SK-N-SH treated with all-trans-retinoic acid at 6 μM for 48 hours (cell line): ENCODE data around the gene IMPG1.
A peak's percentile ranks its signal among the peaks of the same experiment; 100 is the strongest.

Experiments used
- ATAC-seq: fragments of 200-7000 bp; cut with Tn5 transposase; 3 replicates; pipeline ENCODE4 v1.9.1; 2020; ENCODE audit warnings: mild to moderate bottlenecking, moderate library complexity
- ARNTL ChIP-seq: fragments of 450-650 bp; formaldehyde crosslinking; IDR thresholded peaks from 2 replicates; pipeline ENCODE4 v1.5.0; 2020; ENCODE audit warnings: low read depth, mild to moderate bottlenecking, moderate library complexity, borderline replicate concordance
- BACH2 ChIP-seq: fragments of 250-450 bp; sonication (Bioruptor Pico); IDR thresholded peaks from 2 replicates; pipeline ENCODE4 v1.9.0; 2021; ENCODE audit warnings: mild to moderate bottlenecking, borderline replicate concordance
- CREB5 ChIP-seq: fragments of 250-450 bp; sonication (Bioruptor Pico); IDR thresholded peaks from 2 replicates; pipeline ENCODE4 v1.5.1; 2020; ENCODE audit warnings: low read depth, mild to moderate bottlenecking, moderate library complexity
- CSDC2 ChIP-seq: fragments of 250-450 bp; sonication (Bioruptor Pico); IDR thresholded peaks from 2 replicates; pipeline ENCODE4 v1.5.0; 2020; ENCODE audit warnings: mild to moderate bottlenecking, moderate library complexity
- ESRRG ChIP-seq: fragments of 250-450 bp; sonication (Bioruptor Pico); IDR thresholded peaks from 2 replicates; pipeline ENCODE4 v1.6.1; 2021; ENCODE audit warnings: mild to moderate bottlenecking
- GLIS3 ChIP-seq: fragments of 250-450 bp; sonication (Bioruptor Pico); IDR thresholded peaks from 2 replicates; pipeline ENCODE4 v1.5.0; 2020; ENCODE audit warnings: mild to moderate bottlenecking, moderate library complexity
- ISL1 ChIP-seq: fragments of 250-450 bp; sonication (Bioruptor Pico); IDR thresholded peaks from 2 replicates; pipeline ENCODE4 v2.1.2; 2022; ENCODE audit warnings: mild to moderate bottlenecking, moderate library complexity
- OSR1 ChIP-seq: fragments of 250-450 bp; sonication (Bioruptor Pico); IDR thresholded peaks from 2 replicates; pipeline ENCODE4 v1.8.0; 2022; ENCODE audit warnings: moderate library complexity, mild to moderate bottlenecking, inconsistent platforms
- PATZ1 ChIP-seq: fragments of 250-450 bp; sonication (Bioruptor Pico); IDR thresholded peaks from 2 replicates; pipeline ENCODE4 v1.8.0; 2020; ENCODE audit warnings: mild to moderate bottlenecking, moderate library complexity, borderline replicate concordance
- PPARA ChIP-seq: fragments of 250-450 bp; sonication (Bioruptor Pico); IDR thresholded peaks from 2 replicates; pipeline ENCODE4 v1.5.0; 2020; ENCODE audit warnings: mild to moderate bottlenecking, borderline replicate concordance
- RARB ChIP-seq: fragments of 250-450 bp; sonication (Bioruptor Pico); IDR thresholded peaks from 2 replicates; pipeline ENCODE4 v1.8.0; 2021; ENCODE audit warnings: mild to moderate bottlenecking, moderate library complexity
- SNAI2 ChIP-seq: fragments of 250-450 bp; sonication (Bioruptor Pico); IDR thresholded peaks from 2 replicates; pipeline ENCODE4 v1.5.0; 2020; ENCODE audit warnings: mild to moderate bottlenecking, moderate library complexity
- TCF4 ChIP-seq: fragments of 250-450 bp; sonication (Bioruptor Pico); IDR thresholded peaks from 2 replicates; pipeline ENCODE4 v1.8.0; 2021; ENCODE audit warnings: mild to moderate bottlenecking, moderate library complexity, borderline replicate concordance
- TOX ChIP-seq: fragments of 250-450 bp; sonication (Bioruptor Pico); IDR thresholded peaks from 2 replicates; pipeline ENCODE4 v1.8.0; 2021; ENCODE audit warnings: mild to moderate bottlenecking, moderate library complexity, borderline replicate concordance
- ZC3H10 ChIP-seq: fragments of 250-450 bp; sonication (Bioruptor Pico); IDR thresholded peaks from 2 replicates; pipeline ENCODE4 v1.5.1; 2021; ENCODE audit warnings: mild to moderate bottlenecking, moderate library complexity
- ZFP3 ChIP-seq: fragments of 250-450 bp; sonication (Bioruptor Pico); IDR thresholded peaks from 2 replicates; pipeline ENCODE4 v1.5.0; 2020; ENCODE audit warnings: mild to moderate bottlenecking, moderate library complexity
- ZFP30 ChIP-seq: fragments of 450-650 bp; formaldehyde crosslinking; IDR thresholded peaks from 2 replicates; pipeline ENCODE4 v1.5.0; 2022; ENCODE audit warnings: mild to moderate bottlenecking, moderate library complexity
- ZNF70 ChIP-seq: fragments of 450-650 bp; formaldehyde crosslinking; IDR thresholded peaks from 2 replicates; pipeline ENCODE4 v1.5.0; 2020; ENCODE audit warnings: mild to moderate bottlenecking, moderate library complexity
- ZNF8 ChIP-seq: fragments of 450-650 bp; formaldehyde crosslinking; IDR thresholded peaks from 2 replicates; pipeline ENCODE4 v1.5.0; 2020; ENCODE audit warnings: mild to moderate bottlenecking, moderate library complexity
- TF ChIP-seq, protein P1 (sequence below): fragments of 250-450 bp; sonication (Bioruptor Pico); IDR thresholded peaks from 2 replicates; pipeline ENCODE4 v1.8.0; 2021; ENCODE audit warnings: low read depth, mild to moderate bottlenecking, moderate library complexity, borderline replicate concordance

The IMPG1 gene

DNA sequence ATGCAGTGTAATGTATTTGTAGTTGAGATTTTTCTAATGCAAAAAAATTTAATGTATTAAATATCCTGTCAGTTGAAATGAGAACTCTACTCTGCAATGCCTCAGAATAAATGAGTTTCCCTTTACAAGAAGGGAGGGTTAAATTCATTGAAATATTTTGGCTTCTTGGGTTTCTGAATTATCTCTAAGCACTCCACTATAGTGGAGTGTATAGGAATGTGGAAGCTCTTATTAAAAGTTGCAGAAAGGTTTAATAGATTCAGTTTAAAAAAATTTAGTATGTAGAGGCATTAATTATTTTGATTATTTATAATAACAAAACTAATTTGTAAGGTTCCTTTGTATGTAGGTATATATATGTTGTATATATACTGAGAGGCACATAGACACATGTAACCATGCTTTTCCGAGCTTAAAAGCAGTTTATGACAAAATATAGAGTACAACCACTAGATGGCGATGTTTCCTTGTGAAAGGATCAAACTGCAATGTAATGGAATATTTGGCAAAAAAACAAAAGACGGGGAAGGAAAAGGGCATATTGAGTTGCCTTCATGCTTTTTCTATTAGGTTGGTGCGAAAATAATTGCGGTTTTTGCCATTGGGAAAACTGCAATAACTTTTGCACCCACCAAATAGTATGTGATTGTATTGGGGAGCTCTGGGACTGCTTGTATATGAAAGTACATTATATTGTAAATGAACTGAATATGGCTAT lies 179.2 kb downstream of the IMPG1 start:
- ATAC-seq, result peak; percentile 91
- TF ChIP-seq ZFP3, result no peak
- TF ChIP-seq ZNF8 (CRISPR knock-in tag), result no peak
- TF ChIP-seq CSDC2 (CRISPR knock-in tag), result no peak
- no peak for TF ChIP-seq ESRRG (CRISPR knock-in tag)

DNA sequence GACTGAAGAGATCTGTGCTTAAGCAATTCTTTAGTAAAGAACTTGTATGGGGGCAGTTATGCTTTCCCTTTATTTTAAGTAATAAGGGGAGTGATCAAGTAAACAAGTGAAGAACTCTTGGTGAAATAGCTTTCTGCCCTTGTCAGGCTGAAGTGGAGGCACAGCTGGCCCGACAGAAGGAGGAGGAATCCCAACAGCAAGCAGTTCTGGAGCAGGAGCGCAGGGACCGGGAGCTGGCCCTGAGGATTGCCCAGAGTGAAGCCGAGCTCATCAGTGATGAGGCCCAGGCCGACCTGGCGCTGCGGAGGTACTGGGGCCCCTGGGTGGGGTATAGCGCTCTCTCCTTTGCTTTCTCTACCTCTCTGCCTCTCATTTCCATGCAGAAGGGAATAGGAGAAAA lies 180.1 kb downstream of the IMPG1 start:
- TF ChIP-seq ARNTL (no peak), ISL1 (CRISPR knock-in tag) (no peak), GLIS3 (CRISPR knock-in tag) (no peak), ZNF8 (CRISPR knock-in tag) (no peak), OSR1 (CRISPR knock-in tag) (no peak), ZFP3 (no peak), PPARA (CRISPR knock-in tag) (no peak), ESRRG (CRISPR knock-in tag) (no peak)
- TF ChIP-seq, protein P1, sequence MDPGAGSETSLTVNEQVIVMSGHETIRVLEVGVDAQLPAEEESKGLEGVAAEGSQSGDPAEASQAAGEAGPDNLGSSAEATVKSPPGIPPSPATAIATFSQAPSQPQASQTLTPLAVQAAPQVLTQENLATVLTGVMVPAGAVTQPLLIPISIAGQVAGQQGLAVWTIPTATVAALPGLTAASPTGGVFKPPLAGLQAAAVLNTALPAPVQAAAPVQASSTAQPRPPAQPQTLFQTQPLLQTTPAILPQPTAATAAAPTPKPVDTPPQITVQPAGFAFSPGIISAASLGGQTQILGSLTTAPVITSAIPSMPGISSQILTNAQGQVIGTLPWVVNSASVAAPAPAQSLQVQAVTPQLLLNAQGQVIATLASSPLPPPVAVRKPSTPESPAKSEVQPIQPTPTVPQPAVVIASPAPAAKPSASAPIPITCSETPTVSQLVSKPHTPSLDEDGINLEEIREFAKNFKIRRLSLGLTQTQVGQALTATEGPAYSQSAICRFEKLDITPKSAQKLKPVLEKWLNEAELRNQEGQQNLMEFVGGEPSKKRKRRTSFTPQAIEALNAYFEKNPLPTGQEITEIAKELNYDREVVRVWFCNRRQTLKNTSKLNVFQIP (CRISPR knock-in tag), result no peak
- ATAC-seq, result no peak

DNA sequence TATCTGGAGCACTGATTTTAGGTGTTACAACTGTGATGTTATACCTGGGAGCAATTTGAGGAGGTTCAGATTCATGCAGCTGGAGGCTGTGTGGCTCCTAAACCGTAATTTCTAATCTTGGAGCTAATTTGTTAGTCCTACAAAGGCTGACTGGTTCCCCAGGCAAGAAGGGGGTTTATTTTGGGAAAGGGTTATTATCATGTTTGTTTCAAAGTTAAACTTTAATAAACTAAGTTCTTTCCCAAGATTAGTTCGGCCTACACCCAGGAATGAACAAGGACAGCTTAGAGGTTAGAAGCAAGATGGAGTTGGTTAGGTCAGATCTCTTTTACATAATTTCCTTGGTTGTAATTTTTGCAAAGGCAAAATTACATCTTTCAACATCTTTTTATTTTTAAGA lies 187.6 kb downstream of the IMPG1 start:
- ATAC-seq, result no peak
- no peak for TF ChIP-seq BACH2 (CRISPR knock-in tag)
- TF ChIP-seq GLIS3 (CRISPR knock-in tag), result no peak
- TF ChIP-seq TCF4 (CRISPR knock-in tag), result no peak
- no peak for TF ChIP-seq ISL1 (CRISPR knock-in tag)
- TF ChIP-seq ZFP3, result no peak
- TF ChIP-seq PATZ1 (CRISPR knock-in tag), result no peak
- no peak for TF ChIP-seq PPARA (CRISPR knock-in tag)
- TF ChIP-seq ZFP30, result no peak
- TF ChIP-seq ESRRG (CRISPR knock-in tag), result no peak
- TF ChIP-seq RARB (CRISPR knock-in tag), result no peak
- no peak for TF ChIP-seq CREB5

GRCh38 chr6:75882734-75883133 lies 189.7 kb downstream of the IMPG1 start:
- no peak for TF ChIP-seq ZNF8 (CRISPR knock-in tag)
- peak; percentile 32; the same call in 1 of the 2 replicates for TF ChIP-seq ISL1 (CRISPR knock-in tag)
- peak; percentile 52; the same call in 2 of the 3 replicates for ATAC-seq

GRCh38 chr6:75880305-75880704 lies 192.2 kb downstream of the IMPG1 start:
- TF ChIP-seq PATZ1 (CRISPR knock-in tag) (no peak), ZNF70 (no peak), ISL1 (CRISPR knock-in tag) (no peak), SNAI2 (CRISPR knock-in tag) (no peak), TOX (CRISPR knock-in tag) (no peak), ZC3H10 (no peak), CREB5 (no peak)

More at GRCh38 chr6:75880305-75880704, 192.2 kb downstream of the IMPG1 start:
- no peak for ATAC-seq
